Dendritic cell treated with granulocyte-macrophage colony-stimulating factor and Interleukin-4, amounts not matched to agents 40 ng/mL and 50 ng/mL, for 4 days (primary cell): Measurements from ENCODE around the gene EPHA6.
"Not testable (repeated sequence)": the region's sequence is repeated elsewhere in the genome, so short reads cannot be mapped to it uniquely, and the experiment has no call there.

ENCODE experiments used
- H3K27ac Mint-ChIP-seq: one replicate; pipeline ENCODE4 v1.8.0; 2022; ENCODE audit warnings: mild to moderate bottlenecking, mixed read lengths
- H3K27me3 Mint-ChIP-seq: one replicate; pipeline ENCODE4 v1.8.0; 2022; ENCODE audit warnings: mild to moderate bottlenecking, mixed read lengths
- H3K36me3 Mint-ChIP-seq: one replicate; pipeline ENCODE4 v1.8.0; 2022; ENCODE audit warnings: low read depth, mixed read lengths
- H3K4me1 Mint-ChIP-seq: one replicate; pipeline ENCODE4 v1.8.0; 2022; ENCODE audit warnings: low read depth, mixed read lengths
- H3K4me3 Mint-ChIP-seq: one replicate; pipeline ENCODE4 v1.8.0; 2022; ENCODE audit warnings: mild to moderate bottlenecking, moderate library complexity, mixed read lengths
- H3K9me3 Mint-ChIP-seq: one replicate; pipeline ENCODE4 v1.8.0; 2022; ENCODE audit warnings: mixed read lengths
- intact Hi-C: fragments of 100-400 bp; cut with micrococcal nuclease; formaldehyde crosslinking; loops from one replicate; pipeline ENCODE4 v1.15.0; 2022

Gene EPHA6

GRCh38 chr3:97269202-97269601 is 454.8 kb downstream of the EPHA6 start:
- H3K36me3 Mint-ChIP-seq = no peaks in the 10 kb centered on the region
- intact Hi-C loops = no loop called here
- H3K27ac Mint-ChIP-seq = no peak overlapping the region
- no peaks in the 10 kb centered on the region for H3K27me3 Mint-ChIP-seq
- no peaks in the 10 kb centered on the region for H3K4me1 Mint-ChIP-seq
- peaks cover 23% of the 10 kb centered on the region for H3K9me3 Mint-ChIP-seq
- no peak overlapping the region for H3K4me3 Mint-ChIP-seq

GRCh38 chr3:97276879-97277550 is 462.6 kb downstream of the EPHA6 start:
- H3K27me3 Mint-ChIP-seq, H3K4me3 Mint-ChIP-seq, intact Hi-C loops, H3K27ac Mint-ChIP-seq, H3K36me3 Mint-ChIP-seq, H3K4me1 Mint-ChIP-seq: not testable (repeated sequence)
- peaks cover 49% of the 10 kb centered on the region for H3K9me3 Mint-ChIP-seq

GRCh38 chr3:97277708-97278107 is 463.3 kb downstream of the EPHA6 start:
- no peaks in the 10 kb centered on the region for H3K27me3 Mint-ChIP-seq
- no peak overlapping the region for H3K27ac Mint-ChIP-seq
- H3K9me3 Mint-ChIP-seq = peaks cover 43% of the 10 kb centered on the region
- intact Hi-C loops = no loop called here
- H3K36me3 Mint-ChIP-seq = no peaks in the 10 kb centered on the region
- H3K4me3 Mint-ChIP-seq = no peak overlapping the region
- H3K4me1 Mint-ChIP-seq = no peaks in the 10 kb centered on the region

- intact Hi-C loops = no loop called here
- H3K4me1 Mint-ChIP-seq = no peaks in the 10 kb centered on the region
- H3K4me3 Mint-ChIP-seq = no peak overlapping the region
- no peaks in the 10 kb centered on the region for H3K36me3 Mint-ChIP-seq
- peaks cover 35% of the 10 kb centered on the region for H3K9me3 Mint-ChIP-seq
- H3K27me3 Mint-ChIP-seq = no peaks in the 10 kb centered on the region
- no peak overlapping the region for H3K27ac Mint-ChIP-seq
Observed at GRCh38 chr3:97278506-97278905, 464.1 kb downstream of the EPHA6 start.

- Mint-ChIP-seq H3K4me1 (no peaks in the 10 kb centered on the region), H3K9me3 (peaks cover 73% of the 10 kb centered on the region), H3K36me3 (no peaks in the 10 kb centered on the region)
Observed at GRCh38 chr3:97291901-97292300, 477.5 kb downstream of the EPHA6 start.

GRCh38 chr3:97293596-97294131 is 479.3 kb downstream of the EPHA6 start:
- peaks cover 79% of the 10 kb centered on the region for H3K9me3 Mint-ChIP-seq
- H3K4me3 Mint-ChIP-seq = no peak overlapping the region
- no peak overlapping the region for H3K27ac Mint-ChIP-seq
- intact Hi-C loops = no loop called here
- H3K27me3 Mint-ChIP-seq = no peaks in the 10 kb centered on the region
- no peaks in the 10 kb centered on the region for H3K4me1 Mint-ChIP-seq
- H3K36me3 Mint-ChIP-seq = no peaks in the 10 kb centered on the region

More at GRCh38 chr3:97291901-97292300, 477.5 kb downstream of the EPHA6 start:
- intact Hi-C loops = no loop called here
- Mint-ChIP-seq H3K27ac (no peak overlapping the region), H3K4me3 (no peak overlapping the region), H3K27me3 (no peaks in the 10 kb centered on the region)

- intact Hi-C loops = no loop called here
- H3K36me3 Mint-ChIP-seq = no peaks in the 10 kb centered on the region
- H3K27ac Mint-ChIP-seq = no peak overlapping the region
- H3K4me3 Mint-ChIP-seq = no peak overlapping the region
- no peaks in the 10 kb centered on the region for H3K27me3 Mint-ChIP-seq
- peaks cover 55% of the 10 kb centered on the region for H3K9me3 Mint-ChIP-seq
- no peaks in the 10 kb centered on the region for H3K4me1 Mint-ChIP-seq
Observed at GRCh38 chr3:97297032-97297431, 482.6 kb downstream of the EPHA6 start.

GRCh38 chr3:97301114-97301513 is 486.7 kb downstream of the EPHA6 start:
- Mint-ChIP-seq H3K27me3 (no peaks in the 10 kb centered on the region), H3K27ac (no peak overlapping the region), H3K36me3 (no peaks in the 10 kb centered on the region), H3K9me3 (peaks cover 40% of the 10 kb centered on the region), H3K4me3 (no peak overlapping the region), H3K4me1 (no peaks in the 10 kb centered on the region)
- intact Hi-C loops = no loop called here

- H3K27me3 Mint-ChIP-seq = no peaks in the 10 kb centered on the region
- intact Hi-C loops = no loop called here
- H3K4me3 Mint-ChIP-seq = no peak overlapping the region
- peaks cover 26% of the 10 kb centered on the region for H3K9me3 Mint-ChIP-seq
- H3K27ac Mint-ChIP-seq = no peak overlapping the region
- no peaks in the 10 kb centered on the region for H3K4me1 Mint-ChIP-seq
- H3K36me3 Mint-ChIP-seq = no peaks in the 10 kb centered on the region
Observed at GRCh38 chr3:97306226-97306625, 491.8 kb downstream of the EPHA6 start.

- Mint-ChIP-seq H3K36me3 (no peaks in the 10 kb centered on the region), H3K4me3 (no peak overlapping the region), H3K9me3 (peaks cover 42% of the 10 kb centered on the region), H3K27ac (no peak overlapping the region), H3K27me3 (no peaks in the 10 kb centered on the region), H3K4me1 (no peaks in the 10 kb centered on the region)
- intact Hi-C loops = no loop called here
Observed at GRCh38 chr3:97338375-97338774, 524.0 kb downstream of the EPHA6 start.

- Mint-ChIP-seq H3K36me3 (no peaks in the 10 kb centered on the region), H3K27ac (no peak overlapping the region), H3K27me3 (no peaks in the 10 kb centered on the region), H3K9me3 (peaks cover 30% of the 10 kb centered on the region), H3K4me3 (no peak overlapping the region), H3K4me1 (no peaks in the 10 kb centered on the region)
- intact Hi-C loops = no loop called here
Observed at GRCh38 chr3:97340940-97341339, 526.5 kb downstream of the EPHA6 start.

GRCh38 chr3:97347780-97348179 is 533.4 kb downstream of the EPHA6 start:
- intact Hi-C loops = no loop called here
- Mint-ChIP-seq H3K9me3 (peaks cover 21% of the 10 kb centered on the region), H3K27me3 (no peaks in the 10 kb centered on the region), H3K4me3 (no peak overlapping the region), H3K36me3 (no peaks in the 10 kb centered on the region), H3K27ac (no peak overlapping the region), H3K4me1 (no peaks in the 10 kb centered on the region)

- Mint-ChIP-seq H3K27me3 (no peaks in the 10 kb centered on the region), H3K4me1 (no peaks in the 10 kb centered on the region), H3K36me3 (no peaks in the 10 kb centered on the region), H3K9me3 (peaks cover 31% of the 10 kb centered on the region), H3K4me3 (no peak overlapping the region), H3K27ac (no peak overlapping the region)
- intact Hi-C loops = no loop called here
Observed at GRCh38 chr3:97350971-97351370, 536.6 kb downstream of the EPHA6 start.

- intact Hi-C loops = no loop called here
- H3K27me3 Mint-ChIP-seq = no peaks in the 10 kb centered on the region
- no peaks in the 10 kb centered on the region for H3K36me3 Mint-ChIP-seq
- no peak overlapping the region for H3K27ac Mint-ChIP-seq
- no peak overlapping the region for H3K4me3 Mint-ChIP-seq
- H3K9me3 Mint-ChIP-seq = peaks cover 31% of the 10 kb centered on the region
- H3K4me1 Mint-ChIP-seq = no peaks in the 10 kb centered on the region
Observed at GRCh38 chr3:97353176-97353575, 538.8 kb downstream of the EPHA6 start.

- no peaks in the 10 kb centered on the region for H3K4me1 Mint-ChIP-seq
- no peak overlapping the region for H3K27ac Mint-ChIP-seq
Observed at GRCh38 chr3:97359977-97360376, 545.6 kb downstream of the EPHA6 start.

More at GRCh38 chr3:97359977-97360376, 545.6 kb downstream of the EPHA6 start:
- Mint-ChIP-seq H3K36me3 (no peaks in the 10 kb centered on the region), H3K4me3 (no peak overlapping the region), H3K27me3 (no peaks in the 10 kb centered on the region), H3K9me3 (peaks cover 11% of the 10 kb centered on the region)
- intact Hi-C loops = no loop called here
